ENCODE data around the gene KRT32.

GRCh38 chr17:41496803-41497484 lies 29.8 kb upstream of the KRT32 start:
- TF ChIP-seq CTCF (IDR thresholded peaks at IDR 0.05) (peak; percentile 59), EZH2phosphoT487 (IDR thresholded peaks at IDR 0.05) (no peak), EZH2 (IDR thresholded peaks at IDR 0.05) (no peak)
